ENCODE measurements around the gene GHRL.

DNA sequence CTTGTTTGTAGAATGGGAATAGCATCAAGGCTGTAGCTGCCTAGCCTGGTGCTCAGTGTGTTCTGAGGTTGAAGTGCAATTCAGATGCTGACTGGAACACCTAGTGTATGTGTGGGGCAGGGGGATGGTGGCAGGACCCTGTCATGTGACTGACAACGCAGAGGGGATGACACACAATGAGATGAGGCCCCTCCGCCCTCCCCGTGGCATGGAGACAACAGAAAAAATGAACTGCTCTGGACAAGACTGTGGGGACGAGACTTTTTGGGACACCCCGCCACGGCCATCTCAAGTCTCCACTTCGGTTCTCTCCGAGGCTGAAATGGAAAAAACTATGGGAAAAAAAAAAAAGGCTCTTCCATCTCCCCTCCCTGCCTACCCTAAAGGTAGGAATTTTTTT is 38.6 kb upstream of the GHRL start:
- TF ChIP-seq, protein P1, sequence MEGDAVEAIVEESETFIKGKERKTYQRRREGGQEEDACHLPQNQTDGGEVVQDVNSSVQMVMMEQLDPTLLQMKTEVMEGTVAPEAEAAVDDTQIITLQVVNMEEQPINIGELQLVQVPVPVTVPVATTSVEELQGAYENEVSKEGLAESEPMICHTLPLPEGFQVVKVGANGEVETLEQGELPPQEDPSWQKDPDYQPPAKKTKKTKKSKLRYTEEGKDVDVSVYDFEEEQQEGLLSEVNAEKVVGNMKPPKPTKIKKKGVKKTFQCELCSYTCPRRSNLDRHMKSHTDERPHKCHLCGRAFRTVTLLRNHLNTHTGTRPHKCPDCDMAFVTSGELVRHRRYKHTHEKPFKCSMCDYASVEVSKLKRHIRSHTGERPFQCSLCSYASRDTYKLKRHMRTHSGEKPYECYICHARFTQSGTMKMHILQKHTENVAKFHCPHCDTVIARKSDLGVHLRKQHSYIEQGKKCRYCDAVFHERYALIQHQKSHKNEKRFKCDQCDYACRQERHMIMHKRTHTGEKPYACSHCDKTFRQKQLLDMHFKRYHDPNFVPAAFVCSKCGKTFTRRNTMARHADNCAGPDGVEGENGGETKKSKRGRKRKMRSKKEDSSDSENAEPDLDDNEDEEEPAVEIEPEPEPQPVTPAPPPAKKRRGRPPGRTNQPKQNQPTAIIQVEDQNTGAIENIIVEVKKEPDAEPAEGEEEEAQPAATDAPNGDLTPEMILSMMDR (conservative IDR thresholded peaks at IDR 0.05) = no peak
- no peak for TF ChIP-seq EZH2 (IDR thresholded peaks at IDR 0.05; ENCODE audit: low read depth)

Measured in PC-9 (cell line).